HEK293T (cell line): ENCODE data around the gene WWOX.

Experiments
- BHLHE40 ChIP-seq: fragments of 450-650 bp; IDR thresholded peaks from 2 replicates; pipeline ENCODE4 v1.6.1; 2016; ENCODE audit warnings: mild to moderate bottlenecking, moderate library complexity, borderline replicate concordance
- CTBP1 ChIP-seq: fragments of 450-650 bp; IDR thresholded peaks from 2 replicates; pipeline ENCODE4 v1.6.1; 2016; ENCODE audit warnings: borderline replicate concordance
- ELF4 ChIP-seq: fragments of 450-650 bp; IDR thresholded peaks from 2 replicates; pipeline ENCODE4 v1.6.1; 2017; ENCODE audit warnings: antibody characterized with exemption
- FOXA1 ChIP-seq: fragments of 450-650 bp; IDR thresholded peaks from 2 replicates; pipeline ENCODE4 v1.6.1; 2016; ENCODE audit warnings: mild to moderate bottlenecking
- FOXM1 ChIP-seq: fragments of 450-650 bp; IDR thresholded peaks from 2 replicates; pipeline ENCODE4 v1.6.1; 2017; ENCODE audit warnings: mild to moderate bottlenecking, borderline replicate concordance
- PKNOX1 ChIP-seq: fragments of 450-650 bp; IDR thresholded peaks from 2 replicates; pipeline ENCODE4 v1.6.1; 2016
- TARDBP ChIP-seq: fragments of 450-650 bp; IDR thresholded peaks from 2 replicates; pipeline ENCODE4 v1.6.1; 2016
- ZNF384 ChIP-seq: fragments of 450-650 bp; IDR thresholded peaks from 2 replicates; pipeline ENCODE4 v1.6.1; 2016

GRCh38 chr16:78060809-78061208 lies 38.6 kb upstream of the WWOX start:
- TF ChIP-seq CTBP1 (no peak), ELF4 (no peak), BHLHE40 (no peak), ZNF384 (no peak), PKNOX1 (no peak), TARDBP (no peak), FOXA1 (no peak), FOXM1 (no peak)
